ENCODE measurements around the gene RNF146.

DNA sequence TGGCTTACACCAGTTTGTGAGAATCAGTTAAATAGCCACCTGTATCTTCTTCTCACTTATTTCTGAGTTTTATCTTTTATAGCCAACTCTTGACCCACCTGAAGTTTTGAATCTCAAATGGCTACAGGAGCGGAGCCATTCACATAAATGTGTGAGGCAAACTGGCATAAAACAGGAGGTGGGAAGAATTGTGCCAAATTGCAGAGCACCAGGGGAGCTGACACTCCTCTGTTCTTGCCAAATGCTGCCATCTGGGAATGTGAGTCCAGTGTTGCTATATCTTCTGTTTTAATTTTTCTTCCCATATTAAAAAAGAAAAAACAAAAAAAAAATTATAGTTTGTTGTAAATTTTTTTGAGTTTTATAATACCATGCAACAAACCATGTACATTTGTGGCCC is 17.0 kb upstream of the RNF146 start:
- TF ChIP-seq, protein P1, sequence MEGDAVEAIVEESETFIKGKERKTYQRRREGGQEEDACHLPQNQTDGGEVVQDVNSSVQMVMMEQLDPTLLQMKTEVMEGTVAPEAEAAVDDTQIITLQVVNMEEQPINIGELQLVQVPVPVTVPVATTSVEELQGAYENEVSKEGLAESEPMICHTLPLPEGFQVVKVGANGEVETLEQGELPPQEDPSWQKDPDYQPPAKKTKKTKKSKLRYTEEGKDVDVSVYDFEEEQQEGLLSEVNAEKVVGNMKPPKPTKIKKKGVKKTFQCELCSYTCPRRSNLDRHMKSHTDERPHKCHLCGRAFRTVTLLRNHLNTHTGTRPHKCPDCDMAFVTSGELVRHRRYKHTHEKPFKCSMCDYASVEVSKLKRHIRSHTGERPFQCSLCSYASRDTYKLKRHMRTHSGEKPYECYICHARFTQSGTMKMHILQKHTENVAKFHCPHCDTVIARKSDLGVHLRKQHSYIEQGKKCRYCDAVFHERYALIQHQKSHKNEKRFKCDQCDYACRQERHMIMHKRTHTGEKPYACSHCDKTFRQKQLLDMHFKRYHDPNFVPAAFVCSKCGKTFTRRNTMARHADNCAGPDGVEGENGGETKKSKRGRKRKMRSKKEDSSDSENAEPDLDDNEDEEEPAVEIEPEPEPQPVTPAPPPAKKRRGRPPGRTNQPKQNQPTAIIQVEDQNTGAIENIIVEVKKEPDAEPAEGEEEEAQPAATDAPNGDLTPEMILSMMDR (conservative IDR thresholded peaks at IDR 0.05; ENCODE audit: low read depth, low read length) = no peak
- TF ChIP-seq EZH2 (IDR thresholded peaks at IDR 0.05; ENCODE audit: borderline replicate concordance, low read depth, low read length, poor library complexity, severe bottlenecking) = no peak

All from A673 (cell line).